NB4 (cell line): ENCODE results near the gene KLF7.

ENCODE experiments used
- MAX ChIP-seq: IDR thresholded peaks from 2 replicates; pipeline ENCODE4 v1.6.1; 2011; ENCODE audit warnings: low read depth, low read length
- POLR2A ChIP-seq: IDR thresholded peaks from 2 replicates; pipeline ENCODE4 v1.6.1; 2011; ENCODE audit warnings: mild to moderate bottlenecking; ENCODE audit not compliant: insufficient read length; ENCODE audit errors: extremely low read depth
- TF ChIP-seq, protein P1 (sequence below): IDR thresholded peaks from one replicate; pipeline ENCODE4 v1.5.1; 2012; ENCODE audit warnings: low read depth, low read length

DNA sequence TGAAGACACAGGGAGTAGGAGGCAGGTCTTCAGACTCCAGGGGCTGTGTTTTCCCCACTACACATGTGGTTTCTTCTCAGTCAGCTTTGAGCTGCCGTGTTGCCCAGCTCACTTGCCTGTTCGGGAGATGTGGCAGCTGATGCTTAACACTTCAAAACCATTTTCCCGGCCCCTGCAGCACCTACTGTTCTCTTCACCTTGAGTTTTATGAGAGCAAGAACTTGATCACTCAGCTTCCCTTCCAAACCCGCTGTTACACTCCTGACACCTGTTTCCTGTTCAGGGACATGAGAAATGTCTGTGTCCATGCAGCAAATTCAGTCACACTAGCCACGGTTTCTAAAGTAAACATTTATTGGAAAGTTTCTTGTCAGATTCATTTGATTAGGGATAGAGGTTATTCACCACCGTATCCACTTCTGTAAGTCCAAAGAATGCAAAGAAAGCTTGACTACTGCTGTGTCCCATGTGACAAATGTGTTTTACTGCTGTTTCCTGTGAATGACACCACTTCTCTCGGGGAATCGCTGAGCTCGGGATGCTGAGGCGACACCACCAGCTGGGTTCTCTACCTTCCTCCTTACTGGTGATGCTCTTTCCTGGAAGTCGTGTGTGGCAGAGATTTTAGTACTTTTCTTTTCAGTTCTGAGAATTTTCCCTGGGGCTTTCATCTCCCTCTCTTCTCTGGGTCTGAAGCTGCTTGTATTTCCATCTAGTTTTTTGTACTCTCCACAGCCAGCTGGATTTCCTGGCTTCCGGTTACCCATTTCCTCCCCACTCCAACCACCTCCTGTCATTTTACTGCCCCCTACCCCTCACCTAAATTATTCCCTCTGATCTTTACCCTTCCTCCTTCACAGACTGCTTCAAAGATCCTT is 91.7 kb downstream of the KLF7 start:
- TF ChIP-seq, protein P1, sequence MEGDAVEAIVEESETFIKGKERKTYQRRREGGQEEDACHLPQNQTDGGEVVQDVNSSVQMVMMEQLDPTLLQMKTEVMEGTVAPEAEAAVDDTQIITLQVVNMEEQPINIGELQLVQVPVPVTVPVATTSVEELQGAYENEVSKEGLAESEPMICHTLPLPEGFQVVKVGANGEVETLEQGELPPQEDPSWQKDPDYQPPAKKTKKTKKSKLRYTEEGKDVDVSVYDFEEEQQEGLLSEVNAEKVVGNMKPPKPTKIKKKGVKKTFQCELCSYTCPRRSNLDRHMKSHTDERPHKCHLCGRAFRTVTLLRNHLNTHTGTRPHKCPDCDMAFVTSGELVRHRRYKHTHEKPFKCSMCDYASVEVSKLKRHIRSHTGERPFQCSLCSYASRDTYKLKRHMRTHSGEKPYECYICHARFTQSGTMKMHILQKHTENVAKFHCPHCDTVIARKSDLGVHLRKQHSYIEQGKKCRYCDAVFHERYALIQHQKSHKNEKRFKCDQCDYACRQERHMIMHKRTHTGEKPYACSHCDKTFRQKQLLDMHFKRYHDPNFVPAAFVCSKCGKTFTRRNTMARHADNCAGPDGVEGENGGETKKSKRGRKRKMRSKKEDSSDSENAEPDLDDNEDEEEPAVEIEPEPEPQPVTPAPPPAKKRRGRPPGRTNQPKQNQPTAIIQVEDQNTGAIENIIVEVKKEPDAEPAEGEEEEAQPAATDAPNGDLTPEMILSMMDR = no peak
- TF ChIP-seq POLR2A (no peak), MAX (no peak)
